AG09319 (cell line): ENCODE data around the gene UVSSA.

Experiments
- DNase-seq: peaks from one replicate; pipeline ENCODE4 v3.0.0-alpha.2; 2010; ENCODE audit warnings: low read depth; ENCODE audit errors: extremely low read depth
- CTCF ChIP-seq: IDR thresholded peaks from 2 replicates; pipeline ENCODE4 v1.5.1; 2011; ENCODE audit warnings: low read depth, mild to moderate bottlenecking, inconsistent platforms, low read length, moderate library complexity

UVSSA gene

GRCh38 chr4:1366371-1367229, 19.6 kb downstream of the UVSSA start:
- no peak for DNase-seq

GRCh38 chr4:1367230-1367935, 20.4 kb downstream of the UVSSA start:
- no peak for TF ChIP-seq CTCF
- no peak for DNase-seq

More at GRCh38 chr4:1366371-1367229, 19.6 kb downstream of the UVSSA start:
- no peak for TF ChIP-seq CTCF

- DNase-seq: no peak
- TF ChIP-seq CTCF: no peak
Measured at GRCh38 chr4:1367936-1368289, 20.9 kb downstream of the UVSSA start.

GRCh38 chr4:1368421-1369090, 21.5 kb downstream of the UVSSA start:
- no peak for TF ChIP-seq CTCF
- no peak for DNase-seq

- DNase-seq: no peak
- TF ChIP-seq CTCF: no peak
Measured at GRCh38 chr4:1369091-1369450, 22.1 kb downstream of the UVSSA start.

- no peak for DNase-seq
- TF ChIP-seq CTCF: no peak
Measured at GRCh38 chr4:1369479-1370079, 22.6 kb downstream of the UVSSA start.
